ENCODE results near the gene DPPA3. TPM values are rescaled to one million over a fixed set of nuclear protein-coding genes. Genes with fewer than 3 reads are reported as not detected.

DPPA3 gene
- total RNA-seq, 3 donors from 2014 or later = not detected

DNA sequence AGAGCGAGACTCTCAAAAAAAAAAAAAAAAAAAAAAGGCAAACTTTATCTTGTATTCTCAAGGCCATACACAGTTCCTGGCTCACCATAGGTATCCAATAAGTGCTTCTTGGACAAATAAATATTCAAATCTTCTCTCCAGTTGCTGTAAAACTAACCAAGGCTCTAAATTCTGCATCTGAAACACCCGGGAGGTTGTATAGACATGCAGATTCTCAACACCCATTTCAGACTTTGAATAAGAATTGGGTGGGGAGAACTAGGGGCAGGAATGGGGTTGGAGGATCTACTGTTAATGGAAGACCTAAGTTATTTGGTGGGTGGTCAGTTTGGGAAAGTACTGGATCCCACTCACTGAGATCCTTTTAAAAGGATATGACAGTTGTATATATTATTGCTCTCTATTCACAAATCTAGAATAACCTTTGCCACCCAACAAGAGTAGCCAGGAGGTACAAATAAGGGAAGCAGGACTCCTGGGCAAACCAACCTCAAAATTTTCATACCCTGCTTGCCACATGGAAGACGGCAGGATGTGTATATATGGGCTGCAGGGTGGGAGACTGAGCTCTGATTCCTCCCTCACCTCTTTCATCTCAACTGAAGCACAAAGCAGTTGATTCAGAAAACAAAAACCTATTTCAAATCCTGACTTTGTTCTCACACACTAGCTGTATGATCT lies 16.5 kb upstream of the DPPA3 start:
- Histone ChIP-seq H3K9me3 (no peaks in the 10 kb centered on the region), H3K4me1 (no peaks in the 10 kb centered on the region), H3K27me3 (no peaks in the 10 kb centered on the region), H3K36me3 (no peaks in the 10 kb centered on the region), H3K4me3 (no peak overlapping the region), H3K27ac (no peak overlapping the region)
- TF ChIP-seq POLR2AphosphoS5 (IDR thresholded peaks at IDR 0.05) (no peak), POLR2A (IDR thresholded peaks at IDR 0.05) (no peak)
- TF ChIP-seq, protein P1, sequence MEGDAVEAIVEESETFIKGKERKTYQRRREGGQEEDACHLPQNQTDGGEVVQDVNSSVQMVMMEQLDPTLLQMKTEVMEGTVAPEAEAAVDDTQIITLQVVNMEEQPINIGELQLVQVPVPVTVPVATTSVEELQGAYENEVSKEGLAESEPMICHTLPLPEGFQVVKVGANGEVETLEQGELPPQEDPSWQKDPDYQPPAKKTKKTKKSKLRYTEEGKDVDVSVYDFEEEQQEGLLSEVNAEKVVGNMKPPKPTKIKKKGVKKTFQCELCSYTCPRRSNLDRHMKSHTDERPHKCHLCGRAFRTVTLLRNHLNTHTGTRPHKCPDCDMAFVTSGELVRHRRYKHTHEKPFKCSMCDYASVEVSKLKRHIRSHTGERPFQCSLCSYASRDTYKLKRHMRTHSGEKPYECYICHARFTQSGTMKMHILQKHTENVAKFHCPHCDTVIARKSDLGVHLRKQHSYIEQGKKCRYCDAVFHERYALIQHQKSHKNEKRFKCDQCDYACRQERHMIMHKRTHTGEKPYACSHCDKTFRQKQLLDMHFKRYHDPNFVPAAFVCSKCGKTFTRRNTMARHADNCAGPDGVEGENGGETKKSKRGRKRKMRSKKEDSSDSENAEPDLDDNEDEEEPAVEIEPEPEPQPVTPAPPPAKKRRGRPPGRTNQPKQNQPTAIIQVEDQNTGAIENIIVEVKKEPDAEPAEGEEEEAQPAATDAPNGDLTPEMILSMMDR (IDR thresholded peaks at IDR 0.05) = no peak
- DNase-seq (ENCODE audit: low spot score in 2 of 2) = no peak
- intact Hi-C loops (cut with DNase I; ENCODE audit: low total_unique reads) = no loop called here

DNA sequence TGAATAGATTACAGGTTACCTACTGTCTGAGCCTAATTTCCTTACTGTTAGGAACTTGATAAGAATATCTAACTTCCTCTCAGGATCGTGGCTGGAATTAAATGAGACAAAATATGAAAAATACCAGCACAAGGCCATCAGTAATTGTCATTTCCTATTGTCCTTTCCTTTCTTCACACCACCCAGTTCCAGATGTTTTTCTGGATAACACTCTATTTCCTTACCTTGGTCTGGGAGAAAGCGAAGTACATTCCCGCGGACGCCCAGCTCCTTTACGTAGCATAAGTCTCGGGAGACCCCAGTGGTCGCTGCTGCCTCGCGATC lies 16.0 kb upstream of the DPPA3 start:
- Histone ChIP-seq H3K27me3 (no peaks in the 10 kb centered on the region), H3K4me3 (no peak overlapping the region), H3K36me3 (no peaks in the 10 kb centered on the region), H3K9me3 (no peaks in the 10 kb centered on the region), H3K4me1 (no peaks in the 10 kb centered on the region), H3K27ac (no peak overlapping the region)
- no peak for DNase-seq (ENCODE audit: low spot score in 2 of 2)
- intact Hi-C loops (cut with DNase I; ENCODE audit: low total_unique reads) = no loop called here
- TF ChIP-seq, protein P1 (IDR thresholded peaks at IDR 0.05) = no peak
- TF ChIP-seq POLR2A (IDR thresholded peaks at IDR 0.05) = no peak

- TF ChIP-seq POLR2AphosphoS5 (IDR thresholded peaks at IDR 0.05) (peak in 1 of 3 donors; percentile 10), POLR2A (IDR thresholded peaks at IDR 0.05) (no peak)
- TF ChIP-seq, protein P1 (IDR thresholded peaks at IDR 0.05) = no peak
- Histone ChIP-seq H3K27ac (no peak within 1 kb of the TSS), H3K9me3 (no peaks in the 10 kb centered on the region), H3K36me3 (no peaks in the 10 kb centered on the region), H3K4me1 (no peaks in the 10 kb centered on the region), H3K27me3 (no peaks in the 10 kb centered on the region), H3K4me3 (no peak within 1 kb of the TSS)
- no peak for DNase-seq (ENCODE audit: low spot score in 2 of 2)
- intact Hi-C loops (cut with DNase I; ENCODE audit: low total_unique reads) = no loop called here
These were observed 15.6 kb upstream of the DPPA3 start, which contains the start of gene GDF3 for GRCh38 chr12:7695566-7696197. Gene GDF3 (minus strand): TSS chr12:7695775. CDS start chr12:7695728, 47 bp downstream.

DNA sequence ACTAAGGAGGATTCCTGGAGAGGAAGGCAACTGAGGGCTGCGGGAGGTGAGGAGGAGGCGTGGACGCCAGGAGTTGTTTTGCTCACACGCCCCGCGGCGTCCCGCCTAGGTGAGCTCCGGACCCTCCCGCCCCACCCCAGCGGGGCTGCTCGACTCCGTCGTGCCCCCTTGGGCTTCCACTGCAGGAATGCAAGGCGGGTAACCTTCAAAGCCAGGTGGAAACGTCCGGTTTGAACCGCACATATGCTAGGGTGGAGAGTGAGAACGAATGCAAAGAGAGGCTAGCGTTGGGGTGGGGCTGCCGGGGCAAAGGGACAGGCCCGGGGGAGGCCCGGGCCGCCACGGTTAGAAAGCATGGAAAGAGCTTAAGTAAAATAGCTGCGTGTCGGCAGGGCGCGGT lies 5.4 kb upstream of the DPPA3 start:
- no peaks in the 10 kb centered on the region for H3K27me3 ChIP-seq
- H3K9me3 ChIP-seq = no peaks in the 10 kb centered on the region
- DNase-seq (ENCODE audit: low spot score in 2 of 2) = no peak
- H3K4me1 ChIP-seq = no peaks in the 10 kb centered on the region
- no peaks in the 10 kb centered on the region for H3K36me3 ChIP-seq
- H3K4me3 ChIP-seq = no peak overlapping the region
- intact Hi-C loops (cut with DNase I; ENCODE audit: low total_unique reads) = no loop called here
- TF ChIP-seq POLR2AphosphoS5 (IDR thresholded peaks at IDR 0.05) (no peak), POLR2A (IDR thresholded peaks at IDR 0.05) (no peak)
- TF ChIP-seq, protein P1 (IDR thresholded peaks at IDR 0.05) = no peak
- no peak overlapping the region for H3K27ac ChIP-seq

DNA sequence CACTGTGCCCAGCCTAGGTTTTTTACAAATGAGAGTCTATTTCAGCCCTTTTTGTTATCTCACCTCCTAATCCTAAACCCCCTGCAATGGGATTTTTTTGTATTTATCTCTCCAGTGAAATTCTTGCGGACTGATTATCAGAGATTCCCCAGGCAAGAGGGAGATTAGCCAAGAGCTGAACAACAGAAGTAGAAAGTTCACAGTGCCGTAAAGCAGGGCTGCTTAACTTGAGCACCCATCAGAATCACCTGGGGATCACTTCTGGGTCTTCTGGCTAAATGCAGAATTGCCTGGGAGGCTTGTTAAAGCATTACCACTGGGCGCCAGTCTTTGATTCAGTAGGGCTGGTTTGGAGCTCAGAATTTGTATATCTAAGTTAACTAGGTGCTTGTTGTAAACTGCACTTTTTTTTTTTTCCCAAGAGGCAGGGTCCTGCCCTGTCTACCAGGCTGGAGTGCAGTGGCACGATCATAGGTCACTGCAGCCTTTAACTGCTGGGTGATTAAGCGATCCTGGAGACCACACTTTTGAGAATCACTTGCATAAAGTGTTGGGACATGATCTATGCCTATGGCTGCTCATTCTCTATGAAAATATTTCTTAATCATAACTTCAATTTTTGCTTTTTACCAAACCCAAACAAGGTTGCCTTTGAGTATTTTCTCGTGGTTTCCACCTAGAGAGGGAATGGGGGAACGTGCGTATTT lies 1.1 kb upstream of the DPPA3 start:
- intact Hi-C loops (cut with DNase I; ENCODE audit: low total_unique reads) = no loop called here
- no peak overlapping the region for H3K4me3 ChIP-seq

More for the DNA sequence above, 1.1 kb upstream of the DPPA3 start:
- Histone ChIP-seq H3K9me3 (no peaks in the 10 kb centered on the region), H3K27me3 (no peaks in the 10 kb centered on the region), H3K27ac (no peak overlapping the region), H3K4me1 (no peaks in the 10 kb centered on the region), H3K36me3 (no peaks in the 10 kb centered on the region)
- no peak for TF ChIP-seq POLR2AphosphoS5 (IDR thresholded peaks at IDR 0.05)
- TF ChIP-seq POLR2A (IDR thresholded peaks at IDR 0.05) = no peak
- TF ChIP-seq, protein P1 (IDR thresholded peaks at IDR 0.05) = no peak
- no peak for DNase-seq (ENCODE audit: low spot score in 2 of 2)

All from breast epithelium (tissue), 4 donors.